SK-N-SH (cell line): ENCODE data around the gene ASMTL. TPM values are rescaled to one million over a fixed set of nuclear protein-coding genes. Genes with fewer than 3 reads are reported as not detected.

Source experiments
- CTCF ChIA-PET: fragments of 300-600, 350-600 bp; formaldehyde crosslinking; extraction: SDS; loops from one replicate; lab custom pipeline; 2021; lab: Yijun Ruan, JAX
- POLR2A ChIA-PET: fragments of 350-600 bp; sonication (Branson Sonifier 250); formaldehyde crosslinking; extraction: SDS; loops from one replicate; lab custom pipeline; 2020; ENCODE audit warnings: antibody characterized with exemption, inconsistent platforms; lab: Yijun Ruan, JAX
- DNase-seq: peaks from one replicate; pipeline ENCODE4 v3.0.0; 2012
- H2AFZ ChIP-seq: fragments of 200-600 bp; sonication (generic); 2 replicates; pipeline ENCODE4 v1.8.1; 2016; ENCODE audit warnings: antibody characterized with exemption, mild to moderate bottlenecking, low read depth
- H3F3A ChIP-seq: fragments of 200-600 bp; sonication (generic); replicated peaks from 2 replicates; pipeline ENCODE3; 2016; ENCODE audit warnings: antibody characterized with exemption, mild to moderate bottlenecking; ENCODE audit not compliant: insufficient read depth
- H3K27ac ChIP-seq, 2 experiments: fragments of 200-500 bp in 1 of 2; fragments of 200-600 bp in 1 of 2; sonication (Bioruptor generic) in 1 of 2; sonication (generic), shearing (Covaris generic) in 1 of 2; 2 replicates each; pipeline versions ENCODE4 v1.5.1 to v1.6.1; 2014 to 2016; ENCODE audit warnings: low read depth in 2 of 2, inconsistent platforms in 1 of 2, low read length in 1 of 2, mild to moderate bottlenecking in 1 of 2, mixed read lengths in 1 of 2
- H3K27me3 ChIP-seq: fragments of 200-600 bp; sonication (generic), shearing (Covaris generic); 2 replicates; pipeline ENCODE4 v1.6.1; 2016; ENCODE audit warnings: mixed run types; ENCODE audit not compliant: insufficient read depth
- H3K36me3 ChIP-seq, 2 experiments: fragments of 200-500 bp in 1 of 2; fragments of 200-600 bp in 1 of 2; sonication (Bioruptor generic) in 1 of 2; sonication (generic) in 1 of 2; replicated peaks in 1 of 2; 2 replicates each; pipeline versions ENCODE3 to v1.5.1; 2014 to 2016; ENCODE audit warnings: low read length in 1 of 2, mild to moderate bottlenecking in 1 of 2; ENCODE audit not compliant: insufficient read depth in 2 of 2, control insufficient read depth in 1 of 2
- H3K4me1 ChIP-seq, 2 experiments: fragments of 200-500 bp in 1 of 2; fragments of 200-600 bp in 1 of 2; sonication (Bioruptor generic) in 1 of 2; sonication (generic), shearing (Covaris generic) in 1 of 2; 2 replicates each; pipeline versions ENCODE4 v1.5.1 to v1.6.1; 2014 to 2016; ENCODE audit warnings: low read depth in 1 of 2, low read length in 1 of 2, mixed run types in 1 of 2; ENCODE audit not compliant: insufficient read depth in 2 of 2, control insufficient read depth in 1 of 2
- H3K4me2 ChIP-seq: fragments of 200-600 bp; sonication (generic), shearing (Covaris generic); 2 replicates; pipeline ENCODE4 v1.6.1; 2017; ENCODE audit warnings: mixed run types
- H3K4me3 ChIP-seq, 2 experiments: fragments of 200-500 bp in 1 of 2; fragments of 200-600 bp in 1 of 2; sonication (Bioruptor generic) in 1 of 2; sonication (generic), shearing (Covaris generic) in 1 of 2; 2 replicates each; pipeline versions ENCODE4 v1.5.1 to v1.8.1; 2014 to 2016; ENCODE audit warnings: low read depth in 2 of 2, inconsistent platforms in 1 of 2, low read length in 1 of 2, mild to moderate bottlenecking in 1 of 2, mixed read lengths in 1 of 2, moderate library complexity in 1 of 2
- H3K79me2 ChIP-seq: fragments of 200-600 bp; sonication (generic); 2 replicates; pipeline ENCODE4 v1.8.1; 2017; ENCODE audit warnings: mild to moderate bottlenecking; ENCODE audit not compliant: insufficient read depth
- H3K9ac ChIP-seq: fragments of 200-600 bp; sonication (generic); 2 replicates; pipeline ENCODE4 v1.6.1; 2017; ENCODE audit warnings: mixed run types
- H3K9me2 ChIP-seq: fragments of 200-600 bp; sonication (generic); 2 replicates; pipeline ENCODE4 v1.6.1; 2017; ENCODE audit warnings: mixed run types
- H3K9me3 ChIP-seq: fragments of 200-600 bp; sonication (generic); 2 replicates; pipeline ENCODE4 v1.6.1; 2017; ENCODE audit warnings: mixed run types, mild to moderate bottlenecking, moderate library complexity
- H4K20me1 ChIP-seq: fragments of 200-600 bp; sonication (generic); 2 replicates; pipeline ENCODE4 v1.6.1; 2017; ENCODE audit warnings: mild to moderate bottlenecking, mixed run types; ENCODE audit not compliant: insufficient read depth
- CHD2 ChIP-seq: fragments of 150-350 bp; IDR thresholded peaks from 2 replicates; pipeline ENCODE4 v1.6.1; 2018; ENCODE audit warnings: low read length; ENCODE audit not compliant: partially characterized antibody
- EP300 ChIP-seq, 2 experiments: IDR thresholded peaks; 2 replicates each; pipeline versions ENCODE4 v1.4.0 to v1.6.1; 2012; ENCODE audit warnings: borderline replicate concordance in 1 of 2, low read depth in 1 of 2, low read length in 1 of 2
- EZH2phosphoT487 ChIP-seq: fragments of 200-600 bp; sonication (generic); IDR thresholded peaks from 2 replicates; pipeline ENCODE4 v1.6.1; 2017; ENCODE audit warnings: low read depth, mixed run types, mild to moderate bottlenecking, antibody characterized with exemption, moderate library complexity, borderline replicate concordance
- FOXJ3 ChIP-seq: sonication (generic); formaldehyde crosslinking; IDR thresholded peaks from 2 replicates; pipeline ENCODE4 v1.5.1; 2020; ENCODE audit warnings: mild to moderate bottlenecking, missing genetic modification reagents
- GATA2 ChIP-seq: sonication (generic); formaldehyde crosslinking; IDR thresholded peaks from 2 replicates; pipeline ENCODE4 v1.5.0; 2020; ENCODE audit warnings: mild to moderate bottlenecking, missing genetic modification reagents
- MEF2A ChIP-seq: IDR thresholded peaks from 2 replicates; pipeline ENCODE4 v1.4.0; 2012; ENCODE audit warnings: low read depth, borderline replicate concordance
- MXI1 ChIP-seq: IDR thresholded peaks from 2 replicates; pipeline ENCODE4 v1.6.1; 2012; ENCODE audit warnings: mild to moderate bottlenecking, low read depth, low read length, improper control_type of control experiment
- NFIC ChIP-seq: IDR thresholded peaks from 2 replicates; pipeline ENCODE4 v1.4.0; 2012; ENCODE audit warnings: borderline replicate concordance
- NRF1 ChIP-seq: IDR thresholded peaks from 2 replicates; pipeline ENCODE4 v1.6.1; 2012; ENCODE audit warnings: low read depth, mild to moderate bottlenecking, low read length
- POLR2AphosphoS5 ChIP-seq: IDR thresholded peaks from 2 replicates; pipeline ENCODE4 v1.6.1; 2012; ENCODE audit warnings: low read depth, low read length
- RAD21 ChIP-seq: IDR thresholded peaks from 2 replicates; pipeline ENCODE4 v1.6.1; 2012; ENCODE audit warnings: mild to moderate bottlenecking, low read length
- RCOR1 ChIP-seq: fragments of 150-350 bp; IDR thresholded peaks from 2 replicates; pipeline ENCODE4 v1.6.1; 2017; ENCODE audit warnings: antibody characterized with exemption, low read length
- SIN3A ChIP-seq: IDR thresholded peaks from 2 replicates; pipeline ENCODE4 v1.6.1; 2012; ENCODE audit warnings: low read depth, mild to moderate bottlenecking, low read length, moderate library complexity, borderline replicate concordance
- TAF1 ChIP-seq: IDR thresholded peaks from 2 replicates; pipeline ENCODE4 v1.6.1; 2012; ENCODE audit warnings: low read depth, mild to moderate bottlenecking, low read length, moderate library complexity, borderline replicate concordance
- TEAD4 ChIP-seq: IDR thresholded peaks from 2 replicates; pipeline ENCODE4 v1.4.0; 2012; ENCODE audit warnings: mild to moderate bottlenecking, borderline replicate concordance; ENCODE audit not compliant: insufficient read depth
- YY1 ChIP-seq: IDR thresholded peaks from 2 replicates; pipeline ENCODE4 v1.4.0; 2012; ENCODE audit warnings: low read depth, mild to moderate bottlenecking
- WGBS: methylation state at CpG from one replicate; pipeline ENCODE4 v1.1.6; 2017; ENCODE audit warnings: low lambda C conversion rate; 5-methylcytosine and 5-hydroxymethylcytosine counted together
- polyA plus RNA-seq, 3 experiments: library from polyadenylated mRNA; depleted of rRNA; stranded (reverse); fragments of >200 nt; gene quantifications; 2 replicates each; pipeline ENCODE4 v1.2.3, GENCODE V29; 2012
- TF ChIP-seq, protein P1 (sequence below): IDR thresholded peaks from 2 replicates; pipeline ENCODE4 v1.4.0; 2012; ENCODE audit warnings: low read depth, borderline replicate concordance
- TF ChIP-seq, protein P2 (sequence below): fragments of 200-600 bp; sonication (generic); IDR thresholded peaks from 2 replicates; pipeline ENCODE4 v1.6.1; 2017; ENCODE audit warnings: antibody characterized with exemption, mild to moderate bottlenecking, moderate library complexity
- TF ChIP-seq, protein P3 (sequence below): fragments of 150-350 bp; IDR thresholded peaks from 2 replicates; pipeline ENCODE4 v1.6.1; 2016; ENCODE audit warnings: mild to moderate bottlenecking, low read depth, low read length
- TF ChIP-seq, protein P4 (sequence below): IDR thresholded peaks from 2 replicates; pipeline ENCODE4 v1.4.0; 2012; ENCODE audit warnings: low read depth, borderline replicate concordance

Gene ASMTL
- polyA plus RNA-seq, 1 of the 3 experiments (the other 2 are of a cell fraction) = 37.7 TPM

DNA sequence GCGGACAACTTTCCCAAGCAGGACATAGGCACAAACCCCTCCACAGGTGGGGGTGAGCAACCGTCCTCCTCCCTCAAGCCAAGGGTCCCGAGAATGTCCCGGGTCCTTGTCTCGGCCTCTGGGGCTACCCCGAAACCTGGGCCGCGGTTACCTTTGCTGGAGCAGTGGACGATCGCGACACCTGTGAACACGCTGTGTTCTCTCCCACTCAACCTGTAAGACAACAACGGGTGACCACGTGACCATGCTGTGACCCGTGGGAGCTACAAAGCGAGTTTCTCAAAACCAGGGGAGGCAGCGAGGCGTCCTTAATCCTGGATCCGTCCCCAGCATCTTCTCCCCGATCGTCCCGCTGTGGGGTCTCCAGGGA lies 17.9 kb downstream of the ASMTL start:
- H2AFZ ChIP-seq = no peak overlapping the region
- TF ChIP-seq, protein P1, sequence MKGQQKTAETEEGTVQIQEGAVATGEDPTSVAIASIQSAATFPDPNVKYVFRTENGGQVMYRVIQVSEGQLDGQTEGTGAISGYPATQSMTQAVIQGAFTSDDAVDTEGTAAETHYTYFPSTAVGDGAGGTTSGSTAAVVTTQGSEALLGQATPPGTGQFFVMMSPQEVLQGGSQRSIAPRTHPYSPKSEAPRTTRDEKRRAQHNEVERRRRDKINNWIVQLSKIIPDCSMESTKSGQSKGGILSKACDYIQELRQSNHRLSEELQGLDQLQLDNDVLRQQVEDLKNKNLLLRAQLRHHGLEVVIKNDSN = no peak
- TF ChIP-seq, protein P2, sequence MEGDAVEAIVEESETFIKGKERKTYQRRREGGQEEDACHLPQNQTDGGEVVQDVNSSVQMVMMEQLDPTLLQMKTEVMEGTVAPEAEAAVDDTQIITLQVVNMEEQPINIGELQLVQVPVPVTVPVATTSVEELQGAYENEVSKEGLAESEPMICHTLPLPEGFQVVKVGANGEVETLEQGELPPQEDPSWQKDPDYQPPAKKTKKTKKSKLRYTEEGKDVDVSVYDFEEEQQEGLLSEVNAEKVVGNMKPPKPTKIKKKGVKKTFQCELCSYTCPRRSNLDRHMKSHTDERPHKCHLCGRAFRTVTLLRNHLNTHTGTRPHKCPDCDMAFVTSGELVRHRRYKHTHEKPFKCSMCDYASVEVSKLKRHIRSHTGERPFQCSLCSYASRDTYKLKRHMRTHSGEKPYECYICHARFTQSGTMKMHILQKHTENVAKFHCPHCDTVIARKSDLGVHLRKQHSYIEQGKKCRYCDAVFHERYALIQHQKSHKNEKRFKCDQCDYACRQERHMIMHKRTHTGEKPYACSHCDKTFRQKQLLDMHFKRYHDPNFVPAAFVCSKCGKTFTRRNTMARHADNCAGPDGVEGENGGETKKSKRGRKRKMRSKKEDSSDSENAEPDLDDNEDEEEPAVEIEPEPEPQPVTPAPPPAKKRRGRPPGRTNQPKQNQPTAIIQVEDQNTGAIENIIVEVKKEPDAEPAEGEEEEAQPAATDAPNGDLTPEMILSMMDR = no peak
- TF ChIP-seq MXI1 = no peak
- TF ChIP-seq POLR2AphosphoS5 = no peak
- TF ChIP-seq, protein P3, sequence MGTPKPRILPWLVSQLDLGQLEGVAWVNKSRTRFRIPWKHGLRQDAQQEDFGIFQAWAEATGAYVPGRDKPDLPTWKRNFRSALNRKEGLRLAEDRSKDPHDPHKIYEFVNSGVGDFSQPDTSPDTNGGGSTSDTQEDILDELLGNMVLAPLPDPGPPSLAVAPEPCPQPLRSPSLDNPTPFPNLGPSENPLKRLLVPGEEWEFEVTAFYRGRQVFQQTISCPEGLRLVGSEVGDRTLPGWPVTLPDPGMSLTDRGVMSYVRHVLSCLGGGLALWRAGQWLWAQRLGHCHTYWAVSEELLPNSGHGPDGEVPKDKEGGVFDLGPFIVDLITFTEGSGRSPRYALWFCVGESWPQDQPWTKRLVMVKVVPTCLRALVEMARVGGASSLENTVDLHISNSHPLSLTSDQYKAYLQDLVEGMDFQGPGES = no peak
- no peak for TF ChIP-seq MEF2A
- no peak for TF ChIP-seq CHD2
- TF ChIP-seq YY1 = no peak
- no peak for TF ChIP-seq EP300 (IDR thresholded peaks at IDR 0.05; ENCODE audit: borderline replicate concordance in 1 of 2, low read depth in 1 of 2, low read length in 1 of 2)
- TF ChIP-seq, protein P4, sequence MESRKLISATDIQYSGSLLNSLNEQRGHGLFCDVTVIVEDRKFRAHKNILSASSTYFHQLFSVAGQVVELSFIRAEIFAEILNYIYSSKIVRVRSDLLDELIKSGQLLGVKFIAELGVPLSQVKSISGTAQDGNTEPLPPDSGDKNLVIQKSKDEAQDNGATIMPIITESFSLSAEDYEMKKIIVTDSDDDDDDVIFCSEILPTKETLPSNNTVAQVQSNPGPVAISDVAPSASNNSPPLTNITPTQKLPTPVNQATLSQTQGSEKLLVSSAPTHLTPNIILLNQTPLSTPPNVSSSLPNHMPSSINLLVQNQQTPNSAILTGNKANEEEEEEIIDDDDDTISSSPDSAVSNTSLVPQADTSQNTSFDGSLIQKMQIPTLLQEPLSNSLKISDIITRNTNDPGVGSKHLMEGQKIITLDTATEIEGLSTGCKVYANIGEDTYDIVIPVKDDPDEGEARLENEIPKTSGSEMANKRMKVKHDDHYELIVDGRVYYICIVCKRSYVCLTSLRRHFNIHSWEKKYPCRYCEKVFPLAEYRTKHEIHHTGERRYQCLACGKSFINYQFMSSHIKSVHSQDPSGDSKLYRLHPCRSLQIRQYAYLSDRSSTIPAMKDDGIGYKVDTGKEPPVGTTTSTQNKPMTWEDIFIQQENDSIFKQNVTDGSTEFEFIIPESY = no peak
- no peak for TF ChIP-seq NRF1
- no peak for TF ChIP-seq EZH2phosphoT487
- no peak for TF ChIP-seq FOXJ3
- no peak for TF ChIP-seq GATA2 (CRISPR knock-in tag)
- no peak for TF ChIP-seq TAF1
- no peak for TF ChIP-seq NFIC
- TF ChIP-seq RAD21 = no peak
- no peak for TF ChIP-seq RCOR1
- TF ChIP-seq TEAD4 = no peak
- no peak for TF ChIP-seq SIN3A
- TF ChIP-seq, all 33 proteins: peak for 0
- H3F3A ChIP-seq = no peaks in the 10 kb centered on the region
- no peaks in the 10 kb centered on the region for H3K9me2 ChIP-seq
- DNase-seq = no peak
- no peak overlapping the region for H3K9ac ChIP-seq
- no peaks in the 10 kb centered on the region for H3K79me2 ChIP-seq
- H4K20me1 ChIP-seq = no peaks in the 10 kb centered on the region
- H3K36me3 ChIP-seq = peaks cover 3 to 4% of the 10 kb centered on the region in 2 experiments
- H3K9me3 ChIP-seq = no peaks in the 10 kb centered on the region
- no peaks in the 10 kb centered on the region for H3K4me1 ChIP-seq
- 96% methylated on average over 22 of the region's 22 CpGs for WGBS
- H3K27ac ChIP-seq = no peak overlapping the region
- CTCF ChIA-PET = no interaction called here
- H3K4me2 ChIP-seq = no peak overlapping the region
- H3K27me3 ChIP-seq = no peaks in the 10 kb centered on the region
- H3K4me3 ChIP-seq = no peak overlapping the region
- POLR2A ChIA-PET = no interaction called here
